GM23248 (cell line): ENCODE results near the gene WDR91. TPM values are rescaled to one million over a fixed set of nuclear protein-coding genes. Genes with fewer than 3 reads are reported as not detected.

Experiments used
- DNase-seq: peaks from one replicate; pipeline ENCODE4 v3.0.0-alpha.2; 2015
- H2AFZ ChIP-seq: fragments of 200-600 bp; sonication (generic); 2 replicates; pipeline ENCODE4 v1.6.1; 2016; ENCODE audit warnings: antibody characterized with exemption
- H3F3A ChIP-seq: fragments of 200-600 bp; sonication (generic); 2 replicates; pipeline ENCODE4 v1.6.1; 2016; ENCODE audit warnings: mild to moderate bottlenecking, antibody characterized with exemption, mixed run types; ENCODE audit not compliant: insufficient read depth
- H3K27ac ChIP-seq: fragments of 200-600 bp; sonication (generic); 2 replicates; pipeline ENCODE4 v1.5.1; 2016; ENCODE audit warnings: mild to moderate bottlenecking
- H3K27me3 ChIP-seq: fragments of 200-600 bp; sonication (generic); replicated peaks from 2 replicates; pipeline ENCODE4 v1.6.1; 2016; ENCODE audit warnings: mild to moderate bottlenecking; ENCODE audit not compliant: insufficient read depth
- H3K36me3 ChIP-seq: fragments of 200-600 bp; sonication (generic); 2 replicates; pipeline ENCODE4 v1.6.1; 2016; ENCODE audit warnings: low read depth, mild to moderate bottlenecking
- H3K4me1 ChIP-seq: fragments of 200-600 bp; sonication (generic); 2 replicates; pipeline ENCODE4 v1.6.1; 2016; ENCODE audit warnings: mild to moderate bottlenecking; ENCODE audit not compliant: insufficient read depth
- H3K4me2 ChIP-seq: fragments of 200-600 bp; sonication (generic); one replicate; pipeline ENCODE4 v1.6.1; 2016; ENCODE audit warnings: mild to moderate bottlenecking; ENCODE audit not compliant: unreplicated experiment
- H3K4me3 ChIP-seq: fragments of 200-600 bp; sonication (generic); 2 replicates; pipeline ENCODE4 v1.5.1; 2016; ENCODE audit warnings: mild to moderate bottlenecking
- H3K79me2 ChIP-seq: fragments of 200-600 bp; sonication (generic); 2 replicates; pipeline ENCODE4 v1.6.1; 2016; ENCODE audit warnings: mild to moderate bottlenecking; ENCODE audit not compliant: insufficient read depth
- H3K9ac ChIP-seq: fragments of 200-600 bp; sonication (generic); 2 replicates; pipeline ENCODE4 v1.6.1; 2016; ENCODE audit warnings: mild to moderate bottlenecking
- H3K9me2 ChIP-seq: fragments of 200-600 bp; sonication (generic); 2 replicates; pipeline ENCODE4 v1.6.1; 2016; ENCODE audit warnings: mixed run types, mild to moderate bottlenecking, moderate library complexity; ENCODE audit not compliant: insufficient read depth
- H3K9me3 ChIP-seq: fragments of 200-600 bp; sonication (generic); one replicate; pipeline ENCODE4 v1.6.1; 2017; ENCODE audit warnings: low read depth
- H4K20me1 ChIP-seq: fragments of 200-600 bp; sonication (generic); 2 replicates; pipeline ENCODE4 v1.6.0; 2016; ENCODE audit not compliant: insufficient read depth
- EZH2 ChIP-seq: fragments of 200-600 bp; sonication (generic); IDR thresholded peaks from 2 replicates; pipeline ENCODE4 v1.6.1; 2018; ENCODE audit warnings: antibody characterized with exemption, mild to moderate bottlenecking; ENCODE audit not compliant: insufficient read depth, poor library complexity, severe bottlenecking
- EZH2phosphoT487 ChIP-seq: fragments of 200-600 bp; sonication (generic); IDR thresholded peaks from 2 replicates; pipeline ENCODE4 v1.6.1; 2018; ENCODE audit warnings: antibody characterized with exemption, moderate library complexity, mild to moderate bottlenecking, low read depth; ENCODE audit not compliant: insufficient read depth
- WGBS, 2 experiments: methylation state at CpG; one replicate each; pipeline ENCODE4 v1.1.6; 2015 to 2017; ENCODE audit warnings: low lambda C conversion rate in 2 of 2, low coverage in 1 of 2; ENCODE audit errors: missing lambda C conversion rate in 2 of 2; 5-methylcytosine and 5-hydroxymethylcytosine counted together
- in situ Hi-C: fragments of 300-500 bp; cut with MboI; formaldehyde crosslinking; loops from 2 replicates; pipeline ENCODE4 v1.15.0; 2020
- polyA plus RNA-seq: library from polyadenylated mRNA; unstranded; fragments of >200 nt; fragmentation: Nextera tagmentation; extraction: Ambion mirVana; gene quantifications from 2 replicates; pipeline ENCODE4 v1.2.1, GENCODE V29; 2016
- total RNA-seq: library from RNA; depleted of rRNA; stranded (reverse); fragments of >200 nt; shearing (Covaris generic); gene quantifications from 2 replicates; pipeline ENCODE4 v1.2.3, GENCODE V29; 2014

WDR91 gene
- total and polyA plus RNA-seq, 2 experiments from 2014 or later, result 5.4 to 8.3 TPM

- Histone ChIP-seq H3K9me2 (no peaks in the 10 kb centered on the region), H2AFZ (no peak overlapping the region), H3K4me1 (no peaks in the 10 kb centered on the region), H3K36me3 (peaks cover 5% of the 10 kb centered on the region), H3K9me3 (no peaks in the 10 kb centered on the region), H3F3A (no peaks in the 10 kb centered on the region), H3K27ac (no peak overlapping the region), H4K20me1 (no peaks in the 10 kb centered on the region), H3K9ac (no peak overlapping the region), H3K79me2 (no peaks in the 10 kb centered on the region), H3K4me3 (no peak overlapping the region), H3K4me2 (no peak overlapping the region), H3K27me3 (no peaks in the 10 kb centered on the region)
- no peak for TF ChIP-seq EZH2phosphoT487
- no peak for TF ChIP-seq EZH2
- in situ Hi-C loops, result loop anchor here (25.0 kb wide), 1 partner anchor 525 kb away; no protein-coding TSS in a partner anchor
- DNase-seq, result no peak
- WGBS, 2 experiments, result 87 to 88% methylated on average over 12 of the region's 12 CpGs
Measured at GRCh38 chr7:135186841-135187253, 24.5 kb downstream of the WDR91 start.

DNA sequence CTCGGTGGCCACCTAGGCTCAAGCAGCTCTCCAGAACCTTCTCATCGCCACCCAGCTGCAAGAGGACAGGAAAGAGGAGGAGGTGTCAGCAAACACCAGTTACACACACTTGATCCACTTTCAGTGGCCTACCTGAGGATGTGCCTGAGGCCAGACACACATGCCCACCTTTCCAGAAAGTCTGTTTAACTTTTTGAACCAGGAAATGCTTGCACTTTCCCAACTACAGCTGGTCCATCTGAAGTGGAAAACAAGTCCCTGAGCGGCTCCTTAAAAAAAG, 25.1 kb downstream of the WDR91 start:
- H3K4me2 ChIP-seq, result no peak overlapping the region
- no peaks in the 10 kb centered on the region for H3K9me2 ChIP-seq
- DNase-seq, result no peak
- no peak overlapping the region for H2AFZ ChIP-seq
- in situ Hi-C loops, result loop anchor here (25.0 kb wide), 1 partner anchor 524 kb away; no protein-coding TSS in a partner anchor
- H3K36me3 ChIP-seq, result peaks cover 9% of the 10 kb centered on the region
- H3K9ac ChIP-seq, result no peak overlapping the region
- H3K4me3 ChIP-seq, result no peak overlapping the region
- no peaks in the 10 kb centered on the region for H4K20me1 ChIP-seq
- H3K4me1 ChIP-seq, result no peaks in the 10 kb centered on the region
- no peak for TF ChIP-seq EZH2phosphoT487
- no peak for TF ChIP-seq EZH2
- H3K27ac ChIP-seq, result no peak overlapping the region
- H3K27me3 ChIP-seq, result no peaks in the 10 kb centered on the region
- no peaks in the 10 kb centered on the region for H3F3A ChIP-seq
- WGBS, 2 experiments, result 98 to 100% methylated on average over 3 of the region's 3 CpGs
- no peaks in the 10 kb centered on the region for H3K79me2 ChIP-seq
- H3K9me3 ChIP-seq, result no peaks in the 10 kb centered on the region

- no peaks in the 10 kb centered on the region for H3F3A ChIP-seq
- H3K9me3 ChIP-seq, result no peaks in the 10 kb centered on the region
- no peaks in the 10 kb centered on the region for H3K4me1 ChIP-seq
- H3K27ac ChIP-seq, result no peak overlapping the region
- WGBS, 2 experiments, result 91 to 93% methylated on average over 7 of the region's 7 CpGs
- H3K4me3 ChIP-seq, result no peak overlapping the region
- H2AFZ ChIP-seq, result no peak overlapping the region
- TF ChIP-seq EZH2 (no peak), EZH2phosphoT487 (no peak)
- no peaks in the 10 kb centered on the region for H3K9me2 ChIP-seq
- H3K4me2 ChIP-seq, result no peak overlapping the region
- H3K79me2 ChIP-seq, result no peaks in the 10 kb centered on the region
- no peaks in the 10 kb centered on the region for H3K27me3 ChIP-seq
- peaks cover 8% of the 10 kb centered on the region for H3K36me3 ChIP-seq
- in situ Hi-C loops, result loop anchor here (25.0 kb wide), 1 partner anchor 523 kb away; no protein-coding TSS in a partner anchor
- H3K9ac ChIP-seq, result no peak overlapping the region
- no peaks in the 10 kb centered on the region for H4K20me1 ChIP-seq
- no peak for DNase-seq
Measured at GRCh38 chr7:135185471-135186260, 25.7 kb downstream of the WDR91 start.

- 91 to 92% methylated on average over 5 of the region's 5 CpGs for WGBS, 2 experiments
- no peaks in the 10 kb centered on the region for H4K20me1 ChIP-seq
- H3K4me3 ChIP-seq, result no peak overlapping the region
- TF ChIP-seq EZH2phosphoT487 (no peak), EZH2 (no peak)
- H3K9ac ChIP-seq, result no peak overlapping the region
- H3K27ac ChIP-seq, result no peak overlapping the region
- no peaks in the 10 kb centered on the region for H3K9me3 ChIP-seq
- no peak overlapping the region for H3K4me2 ChIP-seq
- no peak overlapping the region for H2AFZ ChIP-seq
- no peaks in the 10 kb centered on the region for H3K4me1 ChIP-seq
- H3K36me3 ChIP-seq, result peaks cover 5% of the 10 kb centered on the region
- in situ Hi-C loops, result loop anchor here (25.0 kb wide), 1 partner anchor 522 kb away; no protein-coding TSS in a partner anchor
- no peaks in the 10 kb centered on the region for H3K79me2 ChIP-seq
- H3F3A ChIP-seq, result no peaks in the 10 kb centered on the region
- no peaks in the 10 kb centered on the region for H3K27me3 ChIP-seq
- no peak for DNase-seq
- no peaks in the 10 kb centered on the region for H3K9me2 ChIP-seq
Measured at GRCh38 chr7:135184254-135184841, 27.0 kb downstream of the WDR91 start.
